Testis (tissue), 3 donors: ENCODE data around the gene SLC51B. TPM values are rescaled to one million over a fixed set of nuclear protein-coding genes. Genes with fewer than 3 reads are reported as not detected.

Source experiments
- DNase-seq: peaks from one replicate; pipeline ENCODE4 v3.0.0-alpha.2; 2019
- H3K27ac ChIP-seq, 2 donors: fragments of 200-600 bp; sonication (generic); one replicate each; pipeline ENCODE4 v1.5.1; 2019
- H3K27me3 ChIP-seq: fragments of 200-600 bp; sonication (generic); one replicate; pipeline ENCODE4 v1.5.1; 2019
- H3K36me3 ChIP-seq: fragments of 200-600 bp; sonication (generic); one replicate; pipeline ENCODE4 v1.5.1; 2017; ENCODE audit warnings: low read depth; ENCODE audit errors: missing control alignments
- H3K4me1 ChIP-seq: fragments of 200-600 bp; sonication (generic); one replicate; pipeline ENCODE4 v1.5.1; 2019
- H3K4me3 ChIP-seq, 2 donors: fragments of 200-600 bp; sonication (generic); one replicate each; pipeline ENCODE4 v1.5.1; 2017 to 2019
- H3K9me3 ChIP-seq: fragments of 200-600 bp; sonication (generic); one replicate; pipeline ENCODE4 v1.5.1; 2017
- POLR2A ChIP-seq: fragments of 450-650 bp; IDR thresholded peaks from one replicate; pipeline ENCODE4 v1.6.1; 2017; ENCODE audit warnings: antibody characterized with exemption, mild to moderate bottlenecking, moderate library complexity
- WGBS, 2 donors: methylation state at CpG; one replicate each; pipeline ENCODE4 v1.1.5; 2018; 5-methylcytosine and 5-hydroxymethylcytosine counted together
- intact Hi-C: fragments of 100-400 bp; cut with DNase I; formaldehyde crosslinking; loops from one replicate; pipeline ENCODE4 v1.15.1; 2023; ENCODE audit warnings: low total_unique reads
- polyA plus RNA-seq: library from polyadenylated mRNA; stranded (reverse); fragments of 350-450 nt; fragmentation: Illumina TruSeq; extraction: RNeasy Lipid Tissue Mini Kit (QIAGEN cat#74804); gene quantifications from one replicate; pipeline ENCODE4 v1.2.3, GENCODE V29; 2014; ENCODE audit warnings: low read depth, low replicate concordance; ENCODE audit not compliant: insufficient read depth
- total RNA-seq, 2 donors: library from RNA; depleted of rRNA; stranded (reverse); fragments of >200 nt; gene quantifications; one replicate each; pipeline ENCODE4 v1.2.3, GENCODE V29; 2016
- TF ChIP-seq, protein P1 (sequence below), 3 experiments: fragments of 450-650 bp in 2 of 3; fragments of 200-600 bp in 1 of 3; sonication (generic) in 1 of 3; IDR thresholded peaks; one replicate each; pipeline ENCODE4 v1.5.1; 2016 to 2019; ENCODE audit warnings: antibody characterized with exemption in 3 of 3, mild to moderate bottlenecking in 2 of 3, moderate library complexity in 1 of 3

Gene SLC51B
- total and polyA plus RNA-seq, 3 donors from 2014 or later: 1.1 to 13.6 (median 3.8) TPM

DNA sequence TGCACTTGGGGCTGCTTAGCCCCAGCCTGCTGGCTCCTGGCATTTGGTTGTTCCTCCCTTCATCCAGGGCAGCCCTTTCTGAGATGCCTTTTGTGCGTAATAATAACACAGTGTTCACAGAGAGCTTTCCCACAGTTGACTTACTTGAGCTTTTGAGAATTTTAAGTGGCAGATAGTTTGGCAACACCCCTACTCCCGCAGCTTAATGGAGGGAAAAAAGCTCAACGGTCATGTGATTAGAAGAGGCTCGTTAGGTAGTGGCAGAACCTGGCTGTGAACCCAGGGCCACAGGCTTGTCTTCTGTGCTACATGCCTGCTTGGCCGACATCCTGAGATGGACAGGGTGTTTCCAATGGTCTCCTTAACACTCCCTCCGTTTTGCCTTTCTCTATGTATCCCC, 36.1 kb downstream of the SLC51B start:
- WGBS, 2 donors: 50 to 76% methylated on average over 6 of the region's 6 CpGs
- no peak for TF ChIP-seq POLR2A
- TF ChIP-seq, protein P1, sequence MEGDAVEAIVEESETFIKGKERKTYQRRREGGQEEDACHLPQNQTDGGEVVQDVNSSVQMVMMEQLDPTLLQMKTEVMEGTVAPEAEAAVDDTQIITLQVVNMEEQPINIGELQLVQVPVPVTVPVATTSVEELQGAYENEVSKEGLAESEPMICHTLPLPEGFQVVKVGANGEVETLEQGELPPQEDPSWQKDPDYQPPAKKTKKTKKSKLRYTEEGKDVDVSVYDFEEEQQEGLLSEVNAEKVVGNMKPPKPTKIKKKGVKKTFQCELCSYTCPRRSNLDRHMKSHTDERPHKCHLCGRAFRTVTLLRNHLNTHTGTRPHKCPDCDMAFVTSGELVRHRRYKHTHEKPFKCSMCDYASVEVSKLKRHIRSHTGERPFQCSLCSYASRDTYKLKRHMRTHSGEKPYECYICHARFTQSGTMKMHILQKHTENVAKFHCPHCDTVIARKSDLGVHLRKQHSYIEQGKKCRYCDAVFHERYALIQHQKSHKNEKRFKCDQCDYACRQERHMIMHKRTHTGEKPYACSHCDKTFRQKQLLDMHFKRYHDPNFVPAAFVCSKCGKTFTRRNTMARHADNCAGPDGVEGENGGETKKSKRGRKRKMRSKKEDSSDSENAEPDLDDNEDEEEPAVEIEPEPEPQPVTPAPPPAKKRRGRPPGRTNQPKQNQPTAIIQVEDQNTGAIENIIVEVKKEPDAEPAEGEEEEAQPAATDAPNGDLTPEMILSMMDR (IDR thresholded peaks at IDR 0.05): no peak
- Histone ChIP-seq H3K4me1 (peaks cover 19% of the 10 kb centered on the region), H3K9me3 (no peaks in the 10 kb centered on the region), H3K27me3 (no peaks in the 10 kb centered on the region), H3K36me3 (no peaks in the 10 kb centered on the region), H3K27ac (no peak overlapping the region), H3K4me3 (no peak overlapping the region)
- no peak for DNase-seq
- intact Hi-C loops: loop anchor here (10.0 kb wide), 1 partner anchor 46 kb away; no protein-coding TSS in a partner anchor

GRCh38 chr15:65081758-65082157, 36.6 kb downstream of the SLC51B start:
- H3K36me3 ChIP-seq: no peaks in the 10 kb centered on the region
- no peak overlapping the region for H3K4me3 ChIP-seq
- H3K27ac ChIP-seq: no peak overlapping the region
- no peak for DNase-seq
- peaks cover 21% of the 10 kb centered on the region for H3K4me1 ChIP-seq
- 82 to 86% methylated on average over 5 of the region's 5 CpGs for WGBS, 2 donors
- no peaks in the 10 kb centered on the region for H3K27me3 ChIP-seq
- no peaks in the 10 kb centered on the region for H3K9me3 ChIP-seq
- intact Hi-C loops: loop anchor here (10.0 kb wide), 1 partner anchor 47 kb away; no protein-coding TSS in a partner anchor
- TF ChIP-seq, protein P1 (IDR thresholded peaks at IDR 0.05): no peak
- TF ChIP-seq POLR2A: no peak

- Histone ChIP-seq H3K36me3 (no peaks in the 10 kb centered on the region), H3K27me3 (no peaks in the 10 kb centered on the region), H3K9me3 (no peaks in the 10 kb centered on the region), H3K4me1 (peaks cover 26% of the 10 kb centered on the region), H3K27ac (no peak overlapping the region), H3K4me3 (no peak overlapping the region)
- intact Hi-C loops: loop anchor here (10.0 kb wide), 1 partner anchor 48 kb away; no protein-coding TSS in a partner anchor
- no peak for DNase-seq
- TF ChIP-seq, protein P1 (IDR thresholded peaks at IDR 0.05): no peak
- no peak for TF ChIP-seq POLR2A
- 43 to 50% methylated on average over 7 of the region's 7 CpGs for WGBS, 2 donors
These were observed 37.2 kb downstream of the SLC51B start for GRCh38 chr15:65082303-65082953.

DNA sequence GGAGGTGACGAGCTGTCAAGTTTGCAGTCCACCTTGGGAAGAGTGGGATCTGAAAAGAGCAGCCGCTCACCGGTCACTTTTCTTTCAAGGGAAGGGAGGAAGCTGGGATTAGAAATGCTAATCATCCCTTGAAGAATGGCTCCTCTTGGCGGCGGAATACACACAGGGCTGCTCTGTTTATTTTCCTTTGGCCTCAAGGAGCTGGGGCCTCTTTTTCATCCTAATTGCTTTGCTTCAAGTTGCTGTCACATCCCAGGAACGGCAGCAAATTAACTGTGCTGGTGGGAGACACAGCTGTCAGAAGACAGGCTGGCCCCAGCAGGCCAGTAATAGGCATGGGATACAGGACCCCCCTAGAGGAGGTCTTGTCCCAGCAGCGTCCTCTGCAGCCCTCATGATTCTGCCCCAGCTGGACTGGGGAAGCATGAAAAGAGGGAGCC, 38.1 kb downstream of the SLC51B start:
- intact Hi-C loops: loop anchor here (10.0 kb wide), 1 partner anchor 48 kb away; no protein-coding TSS in a partner anchor
- Histone ChIP-seq H3K9me3 (no peaks in the 10 kb centered on the region), H3K36me3 (no peaks in the 10 kb centered on the region), H3K27me3 (no peaks in the 10 kb centered on the region), H3K4me3 (no peak overlapping the region), H3K27ac (no peak overlapping the region), H3K4me1 (peaks cover 35% of the 10 kb centered on the region)
- TF ChIP-seq, protein P1 (IDR thresholded peaks at IDR 0.05): peak in 2 of 3 experiments; percentile 25 to 32
- TF ChIP-seq POLR2A: no peak
- WGBS, 2 donors: 53 to 72% methylated on average over 7 of the region's 7 CpGs
- DNase-seq: peak; percentile 61
